Neural progenitor cell (in vitro differentiated cells): ENCODE results near the gene PPP1R3E. TPM values are rescaled to one million over a fixed set of nuclear protein-coding genes. Genes with fewer than 3 reads are reported as not detected.
A peak's percentile ranks its signal among the peaks of the same experiment; 100 is the strongest.
"Not testable (repeated sequence)": the region's sequence is repeated elsewhere in the genome, so short reads cannot be mapped to it uniquely, and the experiment has no call there.

ENCODE experiments used
- DNase-seq: peaks from one replicate; pipeline ENCODE4 v3.0.0-alpha.2; 2016; ENCODE audit warnings: low spot score
- H2AFZ ChIP-seq: fragments of 200-600 bp; sonication (generic); replicated peaks from 2 replicates; pipeline ENCODE4 v1.6.1; 2016; ENCODE audit warnings: antibody characterized with exemption
- H3F3A ChIP-seq: fragments of 200-600 bp; sonication (generic); 2 replicates; pipeline ENCODE4 v1.6.1; 2016; ENCODE audit warnings: antibody characterized with exemption, low read depth
- H3K27ac ChIP-seq: fragments of 200-600 bp; sonication (generic); 2 replicates; pipeline ENCODE4 v1.5.1; 2016; ENCODE audit warnings: mild to moderate bottlenecking
- H3K27me3 ChIP-seq: fragments of 200-600 bp; sonication (generic); 2 replicates; pipeline ENCODE4 v1.6.1; 2016; ENCODE audit warnings: mild to moderate bottlenecking, moderate library complexity
- H3K36me3 ChIP-seq: fragments of 200-600 bp; sonication (generic); 2 replicates; pipeline ENCODE4 v1.5.1; 2016
- H3K4me1 ChIP-seq: fragments of 200-600 bp; sonication (generic); 2 replicates; pipeline ENCODE4 v1.6.1; 2016; ENCODE audit warnings: mixed run types
- H3K4me2 ChIP-seq: fragments of 200-600 bp; sonication (generic); 2 replicates; pipeline ENCODE4 v1.6.1; 2016
- H3K4me3 ChIP-seq: fragments of 200-600 bp; sonication (generic); 2 replicates; pipeline ENCODE4 v1.5.1; 2016
- H3K79me2 ChIP-seq: fragments of 200-600 bp; sonication (generic); 2 replicates; pipeline ENCODE4 v1.6.1; 2016; ENCODE audit warnings: low read depth
- H3K9ac ChIP-seq: fragments of 200-600 bp; sonication (generic); 2 replicates; pipeline ENCODE4 v1.6.1; 2016
- H3K9me3 ChIP-seq: fragments of 200-600 bp; sonication (generic); 2 replicates; pipeline ENCODE4 v1.5.1; 2016; ENCODE audit warnings: low read depth
- H4K20me1 ChIP-seq: fragments of 200-600 bp; sonication (generic); 2 replicates; pipeline ENCODE4 v1.6.1; 2016; ENCODE audit warnings: low read depth
- H3K27ac Mint-ChIP-seq: 3 replicates; pipeline ENCODE4 v1.8.0; 2021; ENCODE audit warnings: mixed read lengths
- H3K27me3 Mint-ChIP-seq: 2 replicates; pipeline ENCODE4 v1.8.0; 2022; ENCODE audit warnings: low read depth, mild to moderate bottlenecking, inconsistent platforms, moderate library complexity, mixed read lengths; ENCODE audit not compliant: insufficient read depth
- H3K36me3 Mint-ChIP-seq: 3 replicates; pipeline ENCODE4 v1.8.0; 2021; ENCODE audit warnings: mixed read lengths
- H3K4me1 Mint-ChIP-seq: 3 replicates; pipeline ENCODE4 v1.8.0; 2021; ENCODE audit warnings: mixed read lengths
- H3K4me3 Mint-ChIP-seq: 3 replicates; pipeline ENCODE4 v1.8.0; 2021; ENCODE audit warnings: mild to moderate bottlenecking, moderate library complexity, mixed read lengths
- H3K9me3 Mint-ChIP-seq: 3 replicates; pipeline ENCODE4 v1.8.0; 2020; ENCODE audit warnings: mixed read lengths
- EZH2 ChIP-seq: fragments of 200-600 bp; sonication (generic); IDR thresholded peaks from 2 replicates; pipeline ENCODE4 v1.6.1; 2017; ENCODE audit warnings: antibody characterized with exemption, mild to moderate bottlenecking, moderate library complexity
- EZH2phosphoT487 ChIP-seq: fragments of 200-600 bp; sonication (generic); IDR thresholded peaks from 2 replicates; pipeline ENCODE4 v1.6.1; 2017; ENCODE audit warnings: antibody characterized with exemption
- total RNA-seq: library from RNA; depleted of rRNA; stranded (reverse); fragments of >200 nt; gene quantifications from 2 replicates; pipeline ENCODE4 v1.2.3, GENCODE V29; 2015; ENCODE audit warnings: low replicate concordance
- TF ChIP-seq, protein P1 (sequence below): fragments of 200-600 bp; sonication (generic); IDR thresholded peaks from 2 replicates; pipeline ENCODE4 v1.5.1; 2017; ENCODE audit warnings: antibody characterized with exemption, mild to moderate bottlenecking

PPP1R3E gene
- total RNA-seq, 1 donor from 2014 or later, result 10.6 TPM

DNA sequence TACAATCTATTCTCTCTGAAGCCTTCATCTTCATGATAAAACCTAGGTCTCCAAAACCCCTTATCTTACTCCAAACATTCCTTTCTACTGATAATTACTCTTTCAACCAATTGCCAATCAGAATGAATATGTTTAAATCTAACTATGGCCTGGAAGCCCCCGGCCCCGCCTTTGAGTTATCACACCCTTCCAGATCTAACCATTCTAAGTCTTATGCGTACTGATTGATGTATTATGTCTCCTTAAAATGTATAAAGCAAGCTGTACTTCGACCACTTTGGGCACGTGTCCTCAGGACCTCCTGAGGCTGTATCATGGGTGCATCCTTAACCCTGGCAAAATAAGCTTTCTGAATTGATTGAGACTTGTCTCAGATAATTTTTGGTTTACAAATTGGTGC is 33.0 kb upstream of the PPP1R3E start:
- Histone ChIP-seq H3K4me1 (no peaks in the 10 kb centered on the region), H3K4me3 (no peak overlapping the region), H4K20me1 (no peaks in the 10 kb centered on the region), H3K9ac (no peak overlapping the region), H3F3A (no peaks in the 10 kb centered on the region), H3K27me3 (no peaks in the 10 kb centered on the region), H3K9me3 (peaks cover 14% of the 10 kb centered on the region), H2AFZ (no peak overlapping the region), H3K4me2 (no peak overlapping the region), H3K27ac (no peak overlapping the region), H3K79me2 (no peaks in the 10 kb centered on the region), H3K36me3 (no peaks in the 10 kb centered on the region)
- Mint-ChIP-seq H3K36me3 (no peaks in the 10 kb centered on the region), H3K9me3 (peaks cover 21% of the 10 kb centered on the region), H3K4me3 (no peak overlapping the region), H3K27ac (no peak overlapping the region), H3K27me3 (peaks cover 6% of the 10 kb centered on the region), H3K4me1 (no peaks in the 10 kb centered on the region)
- TF ChIP-seq EZH2, result no peak
- TF ChIP-seq EZH2phosphoT487, result no peak
- TF ChIP-seq, protein P1, sequence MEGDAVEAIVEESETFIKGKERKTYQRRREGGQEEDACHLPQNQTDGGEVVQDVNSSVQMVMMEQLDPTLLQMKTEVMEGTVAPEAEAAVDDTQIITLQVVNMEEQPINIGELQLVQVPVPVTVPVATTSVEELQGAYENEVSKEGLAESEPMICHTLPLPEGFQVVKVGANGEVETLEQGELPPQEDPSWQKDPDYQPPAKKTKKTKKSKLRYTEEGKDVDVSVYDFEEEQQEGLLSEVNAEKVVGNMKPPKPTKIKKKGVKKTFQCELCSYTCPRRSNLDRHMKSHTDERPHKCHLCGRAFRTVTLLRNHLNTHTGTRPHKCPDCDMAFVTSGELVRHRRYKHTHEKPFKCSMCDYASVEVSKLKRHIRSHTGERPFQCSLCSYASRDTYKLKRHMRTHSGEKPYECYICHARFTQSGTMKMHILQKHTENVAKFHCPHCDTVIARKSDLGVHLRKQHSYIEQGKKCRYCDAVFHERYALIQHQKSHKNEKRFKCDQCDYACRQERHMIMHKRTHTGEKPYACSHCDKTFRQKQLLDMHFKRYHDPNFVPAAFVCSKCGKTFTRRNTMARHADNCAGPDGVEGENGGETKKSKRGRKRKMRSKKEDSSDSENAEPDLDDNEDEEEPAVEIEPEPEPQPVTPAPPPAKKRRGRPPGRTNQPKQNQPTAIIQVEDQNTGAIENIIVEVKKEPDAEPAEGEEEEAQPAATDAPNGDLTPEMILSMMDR, result no peak
- DNase-seq, result no peak

DNA sequence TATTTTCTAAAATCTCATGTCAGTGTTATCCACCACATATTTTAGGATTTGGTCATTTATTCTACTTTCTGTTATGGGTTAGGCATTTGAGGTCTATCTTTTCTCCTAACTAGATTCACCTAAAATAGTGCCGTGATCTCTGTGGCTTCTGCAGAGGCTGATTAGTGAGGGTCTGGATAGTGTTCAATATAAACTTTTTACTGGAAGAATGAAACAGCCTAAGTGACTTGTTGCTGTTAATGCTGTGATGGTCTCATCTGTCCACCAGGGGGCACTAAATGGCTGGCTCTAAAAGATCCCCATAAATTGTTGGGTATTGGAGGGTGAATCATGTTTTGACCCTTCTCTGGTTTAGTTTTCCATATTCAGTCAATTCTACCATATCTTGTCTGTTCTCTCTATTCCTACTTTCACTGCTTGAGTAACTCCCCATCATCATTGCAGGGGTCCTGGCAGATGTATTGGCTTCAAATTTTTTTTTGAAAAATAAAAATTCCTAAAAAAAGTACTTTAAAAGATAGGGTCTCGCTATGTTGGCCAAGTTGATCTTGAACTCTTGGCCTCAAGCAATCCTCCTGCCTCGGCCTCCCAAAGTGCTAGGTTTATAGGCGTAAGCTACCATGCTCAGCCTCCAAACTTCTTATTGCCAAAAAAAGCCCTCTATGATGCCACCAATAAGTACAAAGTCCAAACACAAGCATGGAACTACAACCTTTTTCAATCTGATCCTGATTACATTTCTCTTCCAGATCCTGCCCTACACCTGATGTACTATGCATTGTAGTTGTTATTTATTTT is 25.5 kb upstream of the PPP1R3E start:
- Histone ChIP-seq H3K79me2 (peaks cover 11% of the 10 kb centered on the region), H3K4me1 (peaks cover 10% of the 10 kb centered on the region), H3K4me2 (no peak overlapping the region), H3K9ac (no peak overlapping the region), H3K9me3 (no peaks in the 10 kb centered on the region), H3K27ac (no peak overlapping the region), H3K27me3 (no peaks in the 10 kb centered on the region), H3F3A (peaks cover 47% of the 10 kb centered on the region), H3K4me3 (no peak overlapping the region), H2AFZ (no peak overlapping the region), H3K36me3 (peaks cover 9% of the 10 kb centered on the region), H4K20me1 (peaks cover 17% of the 10 kb centered on the region)
- DNase-seq, result peak; percentile 81
- no peak overlapping the region for H3K27ac Mint-ChIP-seq
- no peak for TF ChIP-seq EZH2
- TF ChIP-seq, protein P1, result peak; percentile 96
- TF ChIP-seq EZH2phosphoT487, result no peak
- H3K9me3 Mint-ChIP-seq, result no peaks in the 10 kb centered on the region
- peaks cover 6% of the 10 kb centered on the region for H3K27me3 Mint-ChIP-seq
- H3K4me1 Mint-ChIP-seq, result peaks cover 4% of the 10 kb centered on the region
- H3K36me3 Mint-ChIP-seq, result peaks cover 12% of the 10 kb centered on the region
- H3K4me3 Mint-ChIP-seq, result no peak overlapping the region

DNA sequence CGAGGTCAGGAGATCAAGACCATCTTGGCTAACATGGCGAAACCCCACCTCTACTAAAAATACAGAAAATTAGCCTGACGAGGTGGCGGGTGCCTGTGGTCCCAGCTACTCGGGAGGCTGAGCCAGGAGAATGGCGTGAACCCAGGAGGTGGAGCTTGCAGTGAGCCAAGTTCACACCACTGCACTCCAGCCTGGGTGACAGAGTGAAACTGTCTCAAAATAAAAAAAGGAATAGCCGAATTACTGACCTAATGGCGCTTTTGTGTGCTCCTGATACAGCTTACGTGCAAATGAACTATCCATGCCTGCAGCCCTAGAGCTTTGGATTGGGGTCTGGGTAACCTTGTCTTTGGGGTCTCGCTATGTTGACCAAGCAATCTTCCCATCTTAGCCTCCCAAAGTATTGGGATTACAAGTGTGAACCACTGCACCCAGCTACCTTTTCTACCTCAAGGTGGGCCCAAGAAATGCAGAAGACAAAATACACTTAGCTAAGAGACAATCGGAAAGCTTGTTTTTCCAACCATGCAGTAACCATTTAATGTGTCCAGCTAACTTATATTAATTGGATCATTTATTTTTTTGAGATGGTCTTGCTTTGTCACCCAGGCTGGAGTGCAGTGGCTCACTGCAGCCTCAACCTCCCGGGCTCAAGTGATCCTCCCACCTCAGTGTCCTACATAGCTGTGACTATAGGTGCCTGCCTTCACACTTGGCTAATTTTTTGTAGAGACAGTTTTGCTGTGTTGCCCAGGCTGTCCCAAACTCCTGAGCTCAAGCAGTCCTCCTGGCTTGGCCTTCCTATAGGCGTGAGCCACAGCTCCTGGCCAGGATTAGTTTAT is 24.1 kb upstream of the PPP1R3E start:
- Mint-ChIP-seq H3K9me3 (no peaks in the 10 kb centered on the region), H3K27ac (peak overlapping the region; percentile 28), H3K4me3 (no peak overlapping the region), H3K36me3 (peaks cover 19% of the 10 kb centered on the region), H3K27me3 (peaks cover 6% of the 10 kb centered on the region), H3K4me1 (peaks cover 12% of the 10 kb centered on the region)
- no peak for DNase-seq
- H3K36me3 ChIP-seq, result peaks cover 14% of the 10 kb centered on the region
- no peak overlapping the region for H3K4me2 ChIP-seq
- H3K4me1 ChIP-seq, result peaks cover 17% of the 10 kb centered on the region
- no peaks in the 10 kb centered on the region for H3K9me3 ChIP-seq
- H3K79me2 ChIP-seq, result peaks cover 26% of the 10 kb centered on the region
- no peak overlapping the region for H3K9ac ChIP-seq
- no peak overlapping the region for H2AFZ ChIP-seq
- H3K27ac ChIP-seq, result no peak overlapping the region
- no peak for TF ChIP-seq EZH2phosphoT487
- TF ChIP-seq, protein P1, result no peak
- no peak for TF ChIP-seq EZH2
- H3K4me3 ChIP-seq, result no peak overlapping the region
- H3F3A ChIP-seq, result peaks cover 50% of the 10 kb centered on the region
- no peaks in the 10 kb centered on the region for H3K27me3 ChIP-seq
- H4K20me1 ChIP-seq, result peaks cover 20% of the 10 kb centered on the region

DNA sequence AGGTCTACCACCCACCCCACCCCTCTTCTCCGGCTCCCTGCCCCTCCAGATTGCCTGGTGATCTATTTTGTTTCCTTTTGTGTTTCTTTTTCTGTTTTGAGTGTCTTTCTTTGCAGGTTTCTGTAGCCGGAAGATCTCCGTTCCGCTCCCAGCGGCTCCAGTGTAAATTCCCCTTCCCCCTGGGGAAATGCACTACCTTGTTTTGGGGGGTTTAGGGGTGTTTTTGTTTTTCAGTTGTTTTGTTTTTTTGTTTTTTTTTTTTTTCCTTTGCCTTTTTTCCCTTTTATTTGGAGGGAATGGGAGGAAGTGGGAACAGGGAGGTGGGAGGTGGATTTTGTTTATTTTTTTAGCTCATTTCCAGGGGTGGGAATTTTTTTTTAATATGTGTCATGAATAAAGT is 23.1 kb upstream of the PPP1R3E start:
- Mint-ChIP-seq H3K36me3 (peaks cover 19% of the 10 kb centered on the region), H3K4me1 (peaks cover 15% of the 10 kb centered on the region)
- not testable (repeated sequence) for H3K4me3 Mint-ChIP-seq, H3K27ac ChIP-seq, DNase-seq, H3K9me3 Mint-ChIP-seq, H3K27me3 Mint-ChIP-seq, H3K4me3 ChIP-seq, H3K9me3 ChIP-seq, H3K4me2 ChIP-seq, H3K9ac ChIP-seq, H3K27ac Mint-ChIP-seq, H2AFZ ChIP-seq, H3K27me3 ChIP-seq
- H3K4me1 ChIP-seq, result peaks cover 17% of the 10 kb centered on the region
- peaks cover 51% of the 10 kb centered on the region for H3F3A ChIP-seq
- peaks cover 14% of the 10 kb centered on the region for H3K36me3 ChIP-seq
- peaks cover 29% of the 10 kb centered on the region for H3K79me2 ChIP-seq
- H4K20me1 ChIP-seq, result peaks cover 20% of the 10 kb centered on the region
